ENCODE measurements around the gene PPP2R2C.

PPP2R2C gene

GRCh38 chr4:6494431-6495295 is 22.2 kb upstream of the PPP2R2C start:
- no peak for DNase-seq (ENCODE audit: low spot score)

- DNase-seq (ENCODE audit: low spot score), result no peak
These were observed 21.4 kb upstream of the PPP2R2C start for GRCh38 chr4:6493658-6494304.

GRCh38 chr4:6492861-6493657 is 20.6 kb upstream of the PPP2R2C start:
- DNase-seq (ENCODE audit: low spot score), result no peak

- DNase-seq (ENCODE audit: low spot score), result no peak
These were observed 19.7 kb upstream of the PPP2R2C start for GRCh38 chr4:6492027-6492590.

GRCh38 chr4:6491235-6491634 is 18.8 kb upstream of the PPP2R2C start:
- no peak for DNase-seq (ENCODE audit: low spot score)

- DNase-seq (ENCODE audit: low spot score), result no peak
These were observed 17.5 kb upstream of the PPP2R2C start for GRCh38 chr4:6489927-6490326.

- no peak for DNase-seq (ENCODE audit: low spot score)
These were observed 15.1 kb upstream of the PPP2R2C start for GRCh38 chr4:6487466-6487865.

GRCh38 chr4:6480534-6481088 is 8.2 kb upstream of the PPP2R2C start:
- no peak for DNase-seq (ENCODE audit: low spot score)

GRCh38 chr4:6478546-6479220 is 6.3 kb upstream of the PPP2R2C start:
- no peak for DNase-seq (ENCODE audit: low spot score)

GRCh38 chr4:6476893-6477292 is 4.5 kb upstream of the PPP2R2C start:
- no peak for DNase-seq (ENCODE audit: low spot score)

- no peak for DNase-seq (ENCODE audit: low spot score)
These were observed 3.1 kb upstream of the PPP2R2C start for GRCh38 chr4:6475492-6476020.

GRCh38 chr4:6474705-6475457 is 2.5 kb upstream of the PPP2R2C start:
- no peak for DNase-seq (ENCODE audit: low spot score)

GRCh38 chr4:6474053-6474568 is 1.7 kb upstream of the PPP2R2C start:
- DNase-seq (ENCODE audit: low spot score), result no peak

- DNase-seq (ENCODE audit: low spot score), result no peak
These were observed 1.0 kb upstream of the PPP2R2C start for GRCh38 chr4:6473264-6474052.

- no peak for DNase-seq (ENCODE audit: low spot score)
These were observed 417 bp downstream of the PPP2R2C start for GRCh38 chr4:6472008-6472386.

- DNase-seq (ENCODE audit: low spot score), result no peak
These were observed 957 bp downstream of the PPP2R2C start for GRCh38 chr4:6471307-6472007.

- no peak for DNase-seq (ENCODE audit: low spot score)
These were observed 1.7 kb downstream of the PPP2R2C start for GRCh38 chr4:6470502-6471306.

Data from CD4-positive, alpha-beta T cell treated with Interleukin-15 for 4 hours (primary cell).